AG04450 (cell line): Measurements from ENCODE around the gene MSRB2. TPM values are rescaled to one million over a fixed set of nuclear protein-coding genes. Genes with fewer than 3 reads are reported as not detected.

Experiments used
- CTCF ChIA-PET: fragments of 300-600, 350-600 bp; formaldehyde crosslinking; extraction: SDS; loops from one replicate; lab custom pipeline; 2022; ENCODE audit warnings: antibody characterized with exemption, inconsistent platforms; lab: Charles Lee
- POLR2A ChIA-PET: fragments of 350-600 bp; formaldehyde crosslinking; extraction: SDS; loops from one replicate; lab custom pipeline; 2021; ENCODE audit warnings: antibody characterized with exemption, inconsistent platforms; lab: Yijun Ruan, JAX
- DNase-seq: peaks from one replicate; pipeline ENCODE4 v3.0.0-alpha.2; 2011; ENCODE audit warnings: low read depth, low spot score
- H3K27ac ChIP-seq: one replicate; pipeline ENCODE4 v1.5.1; 2012; ENCODE audit warnings: low read depth, low read length, control low read depth
- H3K27me3 ChIP-seq: one replicate; pipeline ENCODE4 v1.6.0; 2012; ENCODE audit warnings: low read length; ENCODE audit not compliant: control insufficient read depth, insufficient read depth
- H3K4me3 ChIP-seq: 2 replicates; pipeline ENCODE4 v1.5.1; 2011; ENCODE audit warnings: mild to moderate bottlenecking, low read depth, low read length, control low read depth
- H3K9me3 ChIP-seq: 2 replicates; pipeline ENCODE4 v1.5.1; 2012; ENCODE audit warnings: low read length; ENCODE audit not compliant: control insufficient read depth, insufficient read depth
- polyA plus RNA-seq: library from polyadenylated mRNA; depleted of rRNA; stranded (reverse); fragments of >200 nt; gene quantifications from 2 replicates; pipeline ENCODE4 v1.2.3, GENCODE V29; 2011
- TF ChIP-seq, protein P1 (sequence below): IDR thresholded peaks from 2 replicates; pipeline ENCODE4 v1.5.1; 2011; ENCODE audit warnings: low read depth, low read length, control low read depth, inconsistent platforms

The MSRB2 gene
- polyA plus RNA-seq, 1 experiment, result 63.0 TPM

- POLR2A ChIA-PET, result no interaction called here
- Histone ChIP-seq H3K27me3 (no peaks in the 10 kb centered on the region), H3K9me3 (no peaks in the 10 kb centered on the region), H3K4me3 (no peak overlapping the region), H3K27ac (no peak overlapping the region)
- TF ChIP-seq, protein P1, sequence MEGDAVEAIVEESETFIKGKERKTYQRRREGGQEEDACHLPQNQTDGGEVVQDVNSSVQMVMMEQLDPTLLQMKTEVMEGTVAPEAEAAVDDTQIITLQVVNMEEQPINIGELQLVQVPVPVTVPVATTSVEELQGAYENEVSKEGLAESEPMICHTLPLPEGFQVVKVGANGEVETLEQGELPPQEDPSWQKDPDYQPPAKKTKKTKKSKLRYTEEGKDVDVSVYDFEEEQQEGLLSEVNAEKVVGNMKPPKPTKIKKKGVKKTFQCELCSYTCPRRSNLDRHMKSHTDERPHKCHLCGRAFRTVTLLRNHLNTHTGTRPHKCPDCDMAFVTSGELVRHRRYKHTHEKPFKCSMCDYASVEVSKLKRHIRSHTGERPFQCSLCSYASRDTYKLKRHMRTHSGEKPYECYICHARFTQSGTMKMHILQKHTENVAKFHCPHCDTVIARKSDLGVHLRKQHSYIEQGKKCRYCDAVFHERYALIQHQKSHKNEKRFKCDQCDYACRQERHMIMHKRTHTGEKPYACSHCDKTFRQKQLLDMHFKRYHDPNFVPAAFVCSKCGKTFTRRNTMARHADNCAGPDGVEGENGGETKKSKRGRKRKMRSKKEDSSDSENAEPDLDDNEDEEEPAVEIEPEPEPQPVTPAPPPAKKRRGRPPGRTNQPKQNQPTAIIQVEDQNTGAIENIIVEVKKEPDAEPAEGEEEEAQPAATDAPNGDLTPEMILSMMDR, result no peak
- CTCF ChIA-PET, result no interaction called here
- DNase-seq, result no peak
These were observed 52.8 kb downstream of the MSRB2 start for GRCh38 chr10:23148214-23148613.

GRCh38 chr10:23150091-23150490 is 54.7 kb downstream of the MSRB2 start:
- H3K4me3 ChIP-seq, result no peak overlapping the region
- no peaks in the 10 kb centered on the region for H3K9me3 ChIP-seq
- CTCF ChIA-PET, result no interaction called here
- no peaks in the 10 kb centered on the region for H3K27me3 ChIP-seq
- TF ChIP-seq, protein P1, result no peak
- DNase-seq, result no peak
- no peak overlapping the region for H3K27ac ChIP-seq
- POLR2A ChIA-PET, result no interaction called here

GRCh38 chr10:23150610-23151009 is 55.2 kb downstream of the MSRB2 start:
- DNase-seq, result no peak
- no peaks in the 10 kb centered on the region for H3K27me3 ChIP-seq
- ChIA-PET POLR2A (interaction anchor here (0.5 kb wide), 1 partner anchor 216 kb away, joined by 6 read pairs; no protein-coding TSS in a partner anchor), CTCF (no interaction called here)
- no peaks in the 10 kb centered on the region for H3K9me3 ChIP-seq
- no peak overlapping the region for H3K27ac ChIP-seq
- no peak overlapping the region for H3K4me3 ChIP-seq
- TF ChIP-seq, protein P1, result no peak

DNA sequence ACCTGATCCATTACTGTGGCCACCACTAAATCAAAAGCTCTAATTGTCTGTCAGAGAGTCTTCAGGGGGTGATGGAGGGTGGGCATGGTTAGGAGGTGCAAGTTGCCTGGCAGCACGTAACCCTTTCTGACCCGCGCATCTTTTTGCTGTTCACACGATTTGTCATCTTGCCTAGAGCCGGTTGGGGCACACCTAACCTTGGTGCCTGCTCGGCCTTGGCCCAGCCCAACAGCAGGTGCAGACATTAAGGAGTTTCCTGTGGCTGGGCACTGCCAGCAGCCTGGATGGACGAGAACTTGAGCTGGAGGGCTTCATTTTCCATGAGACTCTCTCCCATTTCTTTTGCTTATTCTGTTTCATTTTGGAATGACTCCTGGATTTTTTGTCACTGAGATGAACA is 55.7 kb downstream of the MSRB2 start:
- POLR2A ChIA-PET, result interaction anchor here (0.5 kb wide), 1 partner anchor 216 kb away, joined by 6 read pairs; no protein-coding TSS in a partner anchor
- H3K27me3 ChIP-seq, result peaks cover 4% of the 10 kb centered on the region
- H3K4me3 ChIP-seq, result no peak overlapping the region
- H3K27ac ChIP-seq, result no peak overlapping the region
- TF ChIP-seq, protein P1, result no peak
- no peak for DNase-seq
- CTCF ChIA-PET, result no interaction called here
- no peaks in the 10 kb centered on the region for H3K9me3 ChIP-seq

DNA sequence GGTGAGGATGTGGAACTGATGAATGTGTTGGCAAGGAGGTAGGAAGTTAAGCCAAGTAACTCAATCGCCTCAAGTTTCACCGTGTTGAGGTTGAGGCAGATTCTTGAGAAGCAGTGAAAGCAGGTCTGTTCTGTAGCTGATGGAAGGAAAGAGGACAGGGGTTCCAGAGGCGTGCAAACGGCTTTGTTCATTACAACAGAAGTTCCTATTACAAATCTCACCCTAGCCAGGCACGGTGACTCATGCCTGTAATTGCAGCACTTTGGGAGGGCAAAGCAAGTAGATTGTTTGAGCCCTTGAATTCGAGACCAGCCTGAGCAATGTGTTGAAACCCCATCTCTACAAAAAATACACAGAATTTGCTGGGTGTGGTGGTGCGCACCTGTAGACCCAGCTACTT is 59.8 kb downstream of the MSRB2 start:
- no peak for DNase-seq
- TF ChIP-seq, protein P1, result no peak
- H3K27me3 ChIP-seq, result peaks cover 4% of the 10 kb centered on the region
- no peak overlapping the region for H3K27ac ChIP-seq
- H3K4me3 ChIP-seq, result no peak overlapping the region
- CTCF ChIA-PET, result interaction anchor here (0.9 kb wide), 1 partner anchor 138 kb away, joined by 3 read pairs; no protein-coding TSS in a partner anchor
- POLR2A ChIA-PET, result no interaction called here
- no peaks in the 10 kb centered on the region for H3K9me3 ChIP-seq
